CD4-positive, alpha-beta T cell treated with Interleukin-12 subunit alpha and Interleukin-12 subunit beta, for 1 hour (primary cell): ENCODE results near the gene SMYD1.
"Not testable (repeated sequence)": the region's sequence is repeated elsewhere in the genome, so short reads cannot be mapped to it uniquely, and the experiment has no call there.

ENCODE experiments used
- DNase-seq: peaks from one replicate; pipeline ENCODE4 v3.0.0-alpha.2; 2020

The SMYD1 gene

DNA sequence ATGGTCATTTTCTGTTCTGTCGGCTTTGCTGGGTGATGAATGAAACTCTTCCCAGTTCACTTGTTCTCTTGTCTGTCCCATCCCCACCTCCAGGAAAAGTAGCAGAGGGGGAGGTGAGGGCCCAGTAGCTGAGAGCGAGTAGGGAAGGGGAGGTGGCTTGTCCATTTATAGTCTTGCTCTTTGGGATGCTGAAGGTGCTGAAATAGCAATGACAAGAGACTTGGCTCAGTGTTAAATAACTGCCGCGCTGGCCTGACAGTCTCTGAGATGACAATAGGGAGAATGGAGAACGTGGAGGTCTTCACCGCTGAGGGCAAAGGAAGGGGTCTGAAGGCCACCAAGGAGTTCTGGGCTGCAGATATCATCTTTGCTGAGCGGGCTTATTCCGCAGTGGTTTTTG, at the start of gene SMYD1:
Gene SMYD1 (plus strand): TSS at position 228 of the 400 bp plus-strand sequence. CDS start 40 bp downstream, at position 268.
- no peak for DNase-seq

DNA sequence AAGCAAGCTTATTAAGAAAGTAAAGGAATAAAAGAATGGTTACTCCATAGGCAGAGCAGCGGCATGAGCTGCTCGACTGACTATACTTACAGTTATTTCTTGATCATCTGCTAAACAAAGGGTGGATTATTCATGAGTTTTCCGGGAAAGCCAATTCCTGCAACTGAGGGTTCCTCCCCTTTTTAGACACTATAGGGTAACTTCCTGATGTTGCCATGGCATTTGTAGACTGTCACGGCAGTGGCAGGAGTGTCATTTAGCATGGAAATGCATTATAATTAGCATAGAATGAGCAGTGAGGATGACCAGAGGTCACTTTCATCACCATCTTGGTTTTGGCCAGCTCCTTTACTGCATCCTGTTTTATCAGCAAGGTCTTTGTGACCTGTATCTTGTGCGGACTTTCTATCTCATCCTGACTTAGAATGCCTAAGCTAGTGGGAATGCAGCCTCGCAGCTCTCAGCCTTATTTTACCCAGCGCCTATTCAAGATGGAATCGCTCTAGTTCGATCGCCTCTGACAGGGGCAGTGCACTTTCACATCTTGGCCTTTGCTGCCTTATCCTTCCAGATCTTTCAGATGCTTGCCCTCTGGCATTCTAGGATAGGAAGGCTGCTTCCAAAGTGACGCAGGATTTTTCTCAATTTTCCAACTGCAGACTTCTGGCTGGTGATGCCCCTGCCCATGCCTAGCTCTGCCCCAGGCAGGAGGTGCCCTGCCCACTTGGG, 49.4 kb upstream of the SMYD1 start:
- not testable (repeated sequence) for DNase-seq

DNA sequence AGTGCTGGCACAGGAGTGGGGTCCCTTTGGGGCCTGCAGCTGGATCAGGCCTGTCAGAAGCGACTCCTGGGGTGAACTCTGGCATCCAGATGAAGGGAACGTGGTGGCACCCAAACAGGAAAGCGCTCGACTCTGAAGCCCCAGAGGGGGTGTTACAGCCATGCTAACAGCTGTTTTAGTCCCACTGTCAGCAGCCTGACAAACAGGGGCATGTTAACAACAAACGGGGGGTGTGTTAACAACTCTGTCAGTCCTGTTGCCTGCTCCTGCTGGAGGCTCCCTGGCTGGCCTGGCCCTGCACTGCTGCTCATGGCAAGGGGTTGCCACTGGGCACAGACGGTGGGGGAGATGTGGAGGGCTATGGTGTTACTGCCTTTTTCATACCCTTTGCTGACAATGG, 48.7 kb upstream of the SMYD1 start:
- no peak for DNase-seq

DNA sequence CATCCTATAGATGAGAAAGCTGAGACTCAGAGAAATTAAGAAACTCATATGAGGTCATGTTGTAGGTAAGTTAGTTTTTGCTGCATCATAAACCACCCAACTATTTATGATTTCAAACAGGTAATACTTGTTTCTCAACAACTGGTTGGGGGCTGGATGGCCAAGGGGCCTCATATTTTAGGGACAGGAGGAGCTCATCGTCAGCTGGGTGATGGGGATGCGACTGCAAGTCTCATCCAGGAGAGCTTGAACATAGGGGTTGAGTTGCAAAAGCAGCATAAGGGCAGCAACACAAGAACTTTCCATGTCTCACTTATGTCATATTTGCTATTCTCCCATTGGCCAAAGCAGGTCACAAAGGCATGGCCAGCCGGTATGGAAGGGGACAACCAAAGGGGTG, 47.6 kb upstream of the SMYD1 start:
- no peak for DNase-seq

DNA sequence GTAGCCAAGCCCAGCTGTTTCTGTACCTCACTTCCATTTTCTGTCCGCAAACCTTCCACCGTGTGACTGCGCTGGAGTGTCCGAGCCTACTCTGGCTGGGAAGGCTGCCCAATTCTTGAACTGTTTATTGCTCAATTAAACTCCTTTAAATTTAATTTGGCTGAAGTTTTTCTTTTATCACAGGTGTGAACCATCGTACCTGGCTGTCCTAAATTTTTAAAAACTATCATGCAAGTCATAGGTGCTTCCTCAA, 45.0 kb upstream of the SMYD1 start:
- no peak for DNase-seq

DNA sequence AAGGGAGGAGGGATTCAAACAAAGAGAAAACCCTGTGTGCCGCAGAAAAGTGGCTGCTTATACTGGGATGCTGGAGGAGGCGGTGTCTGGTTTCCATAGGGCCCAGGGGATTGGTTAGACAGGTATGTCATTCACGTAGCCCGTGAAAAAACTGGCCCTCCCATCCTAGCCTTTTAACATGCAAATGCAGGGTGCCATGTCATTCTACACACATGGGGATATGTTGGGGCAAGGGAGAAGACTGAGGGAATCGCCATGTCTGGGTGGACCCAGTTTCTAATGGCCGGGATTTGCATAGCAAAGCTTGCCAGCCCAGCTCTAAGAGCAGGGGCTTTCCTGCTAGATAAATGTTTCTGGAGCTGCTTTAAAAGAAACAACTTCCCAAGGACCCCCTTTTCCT, 43.1 kb upstream of the SMYD1 start:
- no peak for DNase-seq

DNA sequence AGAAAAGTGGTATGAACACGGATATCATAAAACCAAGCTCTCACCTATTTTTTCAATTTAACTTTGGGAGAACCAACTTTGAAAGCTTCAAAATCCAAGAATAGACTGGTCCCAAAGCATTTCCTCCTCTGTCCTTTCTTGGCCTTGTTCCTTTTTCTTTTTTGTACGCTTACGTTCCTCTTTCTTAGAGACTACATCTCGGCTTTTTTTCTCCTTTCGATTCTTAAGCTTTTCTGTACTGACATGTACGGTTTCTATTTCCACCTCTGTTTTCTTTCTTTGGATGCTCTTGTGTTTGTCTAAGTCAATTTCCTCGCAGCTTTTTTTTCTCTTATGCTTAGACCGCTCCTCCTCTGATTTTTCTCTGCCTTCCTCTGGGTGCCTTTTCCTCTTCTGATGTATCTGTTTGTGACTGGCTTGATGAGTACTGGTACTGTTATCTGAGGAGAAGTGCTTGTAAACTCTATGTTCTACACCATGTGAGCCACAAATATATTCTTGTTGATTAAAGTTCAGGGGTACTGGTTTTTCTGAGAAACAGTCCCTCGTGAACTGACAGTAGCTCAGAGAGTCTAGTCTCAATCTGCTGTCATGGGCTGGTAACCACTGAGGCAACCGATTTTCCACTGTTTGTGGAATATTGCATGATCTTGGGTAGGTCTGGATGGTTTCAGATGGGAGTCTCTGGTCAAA, 39.8 kb upstream of the SMYD1 start:
- DNase-seq, result no peak

DNA sequence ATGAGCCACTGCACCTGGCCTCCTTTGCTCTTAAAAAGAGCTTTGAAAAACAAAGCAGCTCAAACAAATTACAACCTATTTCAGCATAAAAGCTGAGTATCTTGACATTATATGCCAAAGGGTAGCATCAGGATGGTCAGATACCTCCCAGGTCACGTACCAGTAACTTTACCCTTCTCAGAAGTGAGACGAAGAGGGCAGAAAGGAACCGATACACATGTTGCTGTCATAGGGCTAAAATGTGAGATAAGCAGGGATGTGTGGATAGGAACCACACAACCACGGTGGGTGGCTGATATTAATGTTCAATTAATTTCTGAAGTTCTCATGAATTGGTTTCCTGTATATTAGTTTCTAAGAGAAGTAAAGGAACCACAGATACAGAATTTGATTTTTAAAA, 38.7 kb upstream of the SMYD1 start:
- DNase-seq, result no peak

DNA sequence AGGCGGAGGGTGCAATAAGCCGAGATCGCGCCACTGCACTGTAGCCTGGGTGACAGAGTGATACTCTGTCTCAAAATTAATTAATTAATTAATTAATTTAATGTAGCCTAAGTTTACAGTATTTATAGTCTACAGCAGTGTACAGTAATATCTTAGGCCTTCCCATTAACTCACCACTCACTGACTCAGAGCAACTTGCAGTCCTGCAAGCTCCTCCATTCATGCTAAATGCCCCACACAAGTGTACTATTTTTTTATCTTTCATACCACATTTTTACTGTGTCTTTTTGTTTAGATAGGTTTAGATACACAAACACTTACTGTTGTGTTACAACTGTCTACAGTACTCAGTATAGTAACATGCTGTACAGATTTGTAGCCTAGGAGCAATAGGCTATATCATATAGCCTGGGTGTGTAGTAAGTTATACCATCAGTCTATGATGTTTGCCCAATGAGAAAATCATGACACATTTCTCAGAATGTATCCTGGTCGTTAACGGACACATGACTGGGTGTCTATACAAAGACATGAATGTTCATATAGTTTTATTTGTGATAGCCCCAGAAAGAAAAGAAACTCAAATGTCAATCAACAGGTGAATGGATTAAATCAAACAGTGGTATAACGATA, 35.4 kb upstream of the SMYD1 start:
- no peak for DNase-seq

DNA sequence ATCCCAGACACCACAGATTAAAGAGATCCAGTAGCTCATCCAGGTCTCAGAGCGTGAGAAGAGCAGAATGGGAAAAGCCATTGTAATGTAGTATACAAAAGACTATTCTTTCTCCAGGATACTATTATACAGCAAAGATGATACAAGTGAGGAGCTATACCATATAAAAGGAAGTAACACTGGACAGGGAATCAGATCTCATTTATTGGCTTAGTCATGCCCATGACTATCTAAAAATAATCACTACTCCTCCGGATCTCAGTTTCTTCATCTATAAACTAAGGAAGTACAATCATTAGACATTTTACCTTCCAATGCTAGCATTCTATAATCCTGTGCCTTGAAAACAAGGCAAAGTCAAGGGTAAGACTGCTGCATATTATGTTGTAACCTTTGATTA, 31.4 kb upstream of the SMYD1 start:
- DNase-seq, result no peak

DNA sequence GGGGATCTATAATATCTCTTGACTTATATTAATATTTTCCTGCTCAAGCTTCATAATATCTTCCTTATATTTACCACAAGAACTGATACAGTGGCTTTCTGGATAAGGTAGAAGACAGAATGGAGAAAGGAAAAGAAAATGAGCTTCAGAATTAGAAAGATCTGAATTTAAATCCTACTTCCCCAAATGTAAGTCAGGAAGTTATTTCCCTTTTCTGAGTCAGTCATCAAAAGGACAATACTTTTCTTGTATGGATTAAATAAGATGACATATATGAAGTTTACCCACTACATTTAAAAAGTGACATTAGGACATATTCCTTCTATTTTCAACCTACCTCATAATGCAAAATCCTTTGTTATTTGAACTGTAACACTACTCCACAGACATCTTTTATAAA, 31.0 kb upstream of the SMYD1 start:
- no peak for DNase-seq

DNA sequence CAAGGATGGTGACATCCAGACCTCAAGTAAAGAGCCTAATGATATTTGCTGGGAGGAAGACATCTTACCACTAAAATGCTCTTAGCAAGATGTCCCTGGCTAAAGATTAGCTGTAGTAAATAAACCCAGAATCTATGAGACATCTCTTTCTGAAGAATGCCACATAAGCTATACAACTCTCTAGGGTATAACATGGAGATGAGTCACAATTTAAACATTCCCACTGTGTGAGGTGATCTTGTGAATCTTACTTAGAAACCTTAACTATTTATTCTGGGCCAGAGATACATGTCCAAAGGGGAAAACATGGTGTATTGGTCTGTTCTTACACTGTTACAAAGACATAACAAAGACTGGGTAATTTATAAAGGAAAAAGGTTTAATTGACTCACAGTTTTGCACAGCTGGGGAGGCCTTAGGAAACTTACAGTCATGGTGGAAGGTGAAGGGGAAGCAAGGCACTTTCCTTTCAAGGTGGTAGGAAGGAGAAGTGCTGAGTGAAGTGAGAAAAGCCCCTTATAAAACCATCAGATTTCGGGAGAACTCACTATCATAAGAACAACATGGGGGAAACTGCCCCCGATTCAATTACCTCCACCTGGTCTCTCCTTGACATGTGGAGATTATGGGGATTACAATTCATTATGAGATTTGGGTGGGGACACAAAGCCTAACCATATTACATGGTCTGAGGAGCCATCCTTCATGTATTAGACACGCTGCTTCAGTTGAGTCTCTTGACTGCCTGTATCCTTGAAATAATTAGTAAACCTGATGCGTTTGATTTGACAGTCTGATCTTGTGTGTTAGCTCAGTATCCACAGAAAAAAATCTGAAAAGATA, 29.1 kb upstream of the SMYD1 start:
- DNase-seq, result no peak

DNA sequence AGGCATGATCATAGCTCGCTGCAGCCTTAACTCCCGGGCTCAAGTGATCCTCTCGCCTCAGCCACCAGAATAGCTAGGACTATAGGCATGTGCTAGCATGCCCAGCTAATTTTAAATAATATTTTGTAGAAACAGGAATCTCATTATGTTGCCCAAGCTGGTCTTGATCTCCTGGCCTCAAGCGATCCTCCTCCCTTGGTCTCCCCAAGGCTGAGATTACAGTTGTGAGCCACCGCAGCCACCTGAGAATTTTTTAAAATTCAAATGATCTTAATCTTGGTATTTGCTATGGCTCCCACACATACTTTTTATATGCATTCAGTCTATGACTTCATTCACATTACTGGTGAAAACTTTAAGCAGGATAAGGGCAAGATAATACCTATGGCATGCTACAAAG, 25.1 kb upstream of the SMYD1 start:
- DNase-seq, result no peak

DNA sequence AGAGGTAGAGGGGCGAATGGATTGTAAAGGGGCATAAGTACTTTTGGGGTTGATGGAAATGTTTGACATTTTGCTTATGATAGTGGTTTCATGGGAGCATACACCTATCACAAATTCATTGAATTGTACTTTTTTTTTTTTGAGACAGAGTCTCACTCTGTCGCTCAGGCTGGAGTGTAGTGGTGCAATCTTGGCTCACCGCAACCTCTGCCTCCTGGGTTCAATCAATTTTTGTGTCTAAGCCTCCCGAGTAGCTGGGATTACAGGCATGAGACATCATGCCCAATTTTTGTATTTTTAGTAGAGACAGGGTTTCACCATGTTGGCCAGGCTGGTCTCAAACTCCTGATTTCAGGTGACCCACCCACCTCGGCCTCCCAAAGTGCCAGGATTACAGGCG, 22.1 kb upstream of the SMYD1 start:
- DNase-seq, result not testable (repeated sequence)

DNA sequence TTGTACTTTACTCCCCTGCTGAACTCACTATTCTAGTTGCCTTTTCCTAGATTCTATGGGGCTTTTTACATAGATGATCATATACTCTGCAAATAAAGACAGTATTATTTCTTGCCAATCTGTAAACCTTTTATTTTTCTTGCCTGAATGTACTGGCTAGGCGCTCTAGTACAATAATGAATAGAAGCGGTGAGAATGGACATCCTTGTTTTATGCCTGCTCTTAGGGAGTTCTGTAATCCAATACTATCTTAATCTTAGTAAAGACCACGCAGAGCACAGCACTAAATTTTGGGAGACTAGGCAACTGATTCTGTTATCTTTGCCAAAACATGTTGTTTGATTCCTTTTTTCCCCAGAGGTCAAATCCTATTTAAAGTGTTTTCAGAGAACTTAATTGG, 19.1 kb upstream of the SMYD1 start:
- DNase-seq, result no peak

DNA sequence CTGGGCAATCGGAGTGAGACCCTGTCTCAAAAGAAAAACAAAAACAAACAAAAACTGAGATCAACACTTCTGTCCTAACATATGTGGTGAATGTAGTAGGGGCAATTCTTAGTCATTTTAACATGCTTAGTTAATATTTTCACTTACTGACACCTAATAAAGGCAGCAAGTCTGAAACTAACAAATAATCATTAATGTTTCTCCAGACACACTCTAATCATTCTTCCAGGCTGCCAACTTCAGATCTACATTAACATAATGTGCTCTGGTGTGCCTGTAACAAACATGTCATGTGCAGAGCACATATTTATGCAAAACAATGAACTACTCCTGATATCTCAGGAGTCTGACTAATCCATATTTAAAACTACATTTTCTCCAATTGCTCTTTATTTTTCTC, 18.0 kb upstream of the SMYD1 start:
- DNase-seq, result no peak

DNA sequence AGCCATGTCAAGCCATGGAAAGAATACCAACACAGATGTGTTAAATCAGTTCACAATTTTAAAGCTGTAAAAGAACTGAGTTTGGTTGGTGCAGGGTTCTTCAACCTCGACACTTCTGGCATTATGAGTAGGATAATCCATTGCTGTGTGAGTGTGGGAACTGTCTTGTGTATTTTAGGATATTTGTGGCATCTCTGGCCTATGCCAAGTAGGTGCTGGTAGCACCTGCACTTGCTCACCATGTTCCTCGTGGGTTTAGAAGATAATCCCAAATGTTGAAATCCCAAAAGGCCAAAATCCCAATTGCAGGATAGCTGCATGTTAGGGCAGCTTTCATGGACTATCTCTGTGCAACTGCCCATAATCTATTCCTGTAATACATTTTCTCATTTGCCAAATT, 15.8 kb upstream of the SMYD1 start:
- no peak for DNase-seq

DNA sequence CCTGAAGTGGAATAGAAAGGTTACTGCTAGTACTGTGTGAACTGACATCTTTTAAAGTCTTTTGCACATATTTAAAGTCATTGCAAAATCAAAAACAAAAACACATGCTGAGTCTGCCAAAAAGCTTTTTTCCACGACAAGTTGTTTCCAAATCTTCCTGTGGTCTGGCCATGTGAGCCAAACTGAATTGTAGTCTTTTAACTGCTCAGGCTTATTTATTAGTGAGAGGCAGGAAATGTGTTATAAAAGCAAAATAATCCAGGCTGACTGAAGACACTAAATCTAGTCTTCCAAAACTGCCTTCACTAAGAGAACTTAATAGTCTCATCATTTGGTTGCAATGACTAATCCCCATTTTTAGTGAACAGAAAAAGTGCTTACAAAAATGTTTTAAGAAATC, 14.3 kb upstream of the SMYD1 start:
- DNase-seq, result no peak

DNA sequence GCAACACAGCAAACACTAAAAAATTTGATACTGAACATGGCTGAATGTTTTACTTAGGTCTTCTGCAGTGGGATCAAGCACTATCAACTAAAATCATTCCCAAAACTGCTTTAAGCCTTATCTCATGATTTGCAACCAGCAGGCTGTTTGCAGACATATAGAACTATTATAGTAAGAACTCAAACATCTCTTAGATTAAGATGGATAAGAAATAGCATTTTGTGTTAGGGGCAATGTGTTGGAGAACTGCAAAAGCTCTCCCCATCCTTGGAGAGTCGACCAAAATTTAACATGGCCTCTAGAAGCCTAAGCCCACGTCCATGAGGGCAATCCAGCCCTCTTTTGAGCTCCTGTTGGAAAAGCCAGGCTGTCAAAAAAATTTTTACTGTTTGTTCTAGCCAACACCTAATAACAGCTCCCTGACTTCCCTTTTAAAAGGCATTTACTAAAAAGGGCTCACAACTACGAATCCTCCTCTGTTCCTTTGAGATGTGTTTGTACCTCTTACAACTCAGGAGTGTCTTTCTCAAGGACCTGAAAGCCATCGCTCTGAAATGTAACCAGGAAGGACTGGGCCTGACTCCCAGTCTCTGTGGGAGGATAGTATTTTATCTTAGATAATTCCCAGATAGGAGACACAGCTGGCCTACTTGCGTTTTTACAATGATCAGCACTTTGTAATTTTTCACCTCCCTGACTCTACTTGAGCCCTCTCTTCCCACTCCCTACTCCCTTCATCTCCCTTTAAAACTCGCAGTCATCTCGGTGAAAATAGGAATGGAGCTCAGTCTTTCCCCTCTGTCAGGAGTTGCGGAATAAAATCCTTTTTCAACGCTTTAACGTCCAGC, 13.5 kb upstream of the SMYD1 start:
- no peak for DNase-seq

DNA sequence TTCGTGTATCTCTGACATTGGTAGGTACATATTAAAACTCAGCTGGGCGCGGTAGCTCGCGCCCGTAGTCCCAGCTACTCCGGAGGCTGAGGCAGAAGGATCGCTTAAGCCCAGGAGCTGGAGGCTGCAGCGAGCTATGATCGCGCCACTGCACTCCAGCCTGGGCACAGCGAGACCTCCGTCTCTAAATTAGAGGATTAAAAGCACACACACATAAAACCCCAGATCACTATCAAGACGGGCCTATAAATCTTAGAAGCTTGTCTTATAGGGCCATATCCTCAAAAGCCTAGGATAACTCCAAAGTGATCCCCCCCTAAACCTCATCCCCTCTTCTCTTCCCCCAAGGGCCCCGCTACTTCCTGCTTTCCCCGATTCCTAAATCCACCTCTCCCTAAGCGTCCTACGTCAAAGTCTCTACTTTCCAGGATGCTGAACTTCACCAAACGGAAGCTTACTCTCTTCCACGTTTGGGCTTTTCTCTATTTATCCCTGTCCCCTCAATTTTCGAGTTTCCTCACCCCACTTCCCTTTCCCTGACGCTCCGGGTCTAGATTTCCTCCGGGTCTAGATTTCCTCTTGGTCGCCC, 12.7 kb upstream of the SMYD1 start:
- peak; percentile 12 for DNase-seq

DNA sequence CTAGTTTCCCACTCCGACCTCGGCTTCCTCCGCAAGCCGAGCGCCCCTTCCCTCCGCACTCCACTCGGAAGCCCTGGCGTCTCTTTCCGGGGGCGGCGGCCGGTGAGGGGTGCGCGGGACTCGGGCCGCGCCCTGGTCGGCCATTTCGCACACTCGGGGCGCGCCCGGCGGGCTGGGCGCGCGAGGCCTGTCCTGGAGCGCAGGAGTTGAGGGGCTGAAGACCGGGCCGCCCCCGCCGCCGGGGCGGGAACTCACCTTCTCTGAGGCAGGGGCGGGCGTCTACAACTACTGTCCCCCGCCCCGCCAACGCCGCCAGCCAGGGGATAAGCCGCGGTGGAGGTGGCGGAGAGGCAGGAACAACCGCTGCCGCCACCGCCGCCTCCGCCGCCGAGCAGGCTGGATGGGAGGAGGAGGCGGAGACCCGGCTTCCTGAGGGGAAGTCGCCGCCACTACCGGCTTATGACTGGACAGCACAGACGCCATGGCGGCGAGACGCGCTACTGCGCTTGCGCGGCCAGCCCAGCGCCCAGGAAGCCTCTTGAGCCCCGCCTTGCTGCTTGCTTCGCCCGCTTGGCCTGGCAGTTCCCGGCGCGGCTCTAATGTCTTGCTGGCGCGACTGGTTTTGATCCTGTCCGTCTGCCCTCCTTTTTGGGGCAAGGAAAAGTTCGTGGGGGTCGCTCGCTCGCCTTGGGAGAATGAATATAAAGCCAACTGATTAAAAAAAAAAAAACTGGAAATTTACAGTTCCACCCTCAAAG, 12.1 kb upstream of the SMYD1 start, which contains the start of gene KRCC1:
Gene KRCC1 (minus strand): TSS at position 413 of the 758 bp plus-strand sequence. CDS start 27,220 bp downstream, outside the sequence.
- peak; percentile 96 for DNase-seq
